Measurements from ENCODE around the gene CALHM5. TPM values are rescaled to one million over a fixed set of nuclear protein-coding genes. Genes with fewer than 3 reads are reported as not detected.

The CALHM5 gene
- total RNA-seq, 1 donor from 2014 or later = not detected

- ChIA-PET CTCF (interaction anchor here (1.2 to 3.1 kb wide), 7 partner anchors 9 to 355 kb away, joined by 3 to 17 read pairs (median 4); partner anchors contain the start of gene TSPYL1), POLR2A (interaction anchor here (0.6 to 3.8 kb wide), 15 partner anchors 9 to 471 kb away, joined by 3 to 50 read pairs (median 6); partner anchors contain the start of genes CALHM6, KPNA5, NT5DC1 and RSPH4A)
- intact Hi-C loops (cut with micrococcal nuclease) = loop anchor here (1.0 to 5.0 kb wide), 10 partner anchors 45 to 1031 kb away; partner anchors contain the start of genes DSE, GOPC, KPNA5 and NT5DC1
- H3K4me3 Mint-ChIP-seq = peak overlapping the region; percentile 95
- H3K27me3 Mint-ChIP-seq = no peaks in the 10 kb centered on the region
- no peak for TF ChIP-seq CTCF (IDR thresholded peaks at IDR 0.05)
- no peak for DNase-seq
- H3K27ac Mint-ChIP-seq = peak overlapping the region; percentile 94
- H3K4me1 Mint-ChIP-seq = peaks cover 51% of the 10 kb centered on the region
- peaks cover 37% of the 10 kb centered on the region for H3K36me3 Mint-ChIP-seq (ENCODE audit: low read depth)
- ATAC-seq (ENCODE audit: low read depth) = no peak
- no peaks in the 10 kb centered on the region for H3K9me3 Mint-ChIP-seq
Measured at GRCh38 chr6:116571683-116572000, 60.2 kb downstream of the CALHM5 start.

DNA sequence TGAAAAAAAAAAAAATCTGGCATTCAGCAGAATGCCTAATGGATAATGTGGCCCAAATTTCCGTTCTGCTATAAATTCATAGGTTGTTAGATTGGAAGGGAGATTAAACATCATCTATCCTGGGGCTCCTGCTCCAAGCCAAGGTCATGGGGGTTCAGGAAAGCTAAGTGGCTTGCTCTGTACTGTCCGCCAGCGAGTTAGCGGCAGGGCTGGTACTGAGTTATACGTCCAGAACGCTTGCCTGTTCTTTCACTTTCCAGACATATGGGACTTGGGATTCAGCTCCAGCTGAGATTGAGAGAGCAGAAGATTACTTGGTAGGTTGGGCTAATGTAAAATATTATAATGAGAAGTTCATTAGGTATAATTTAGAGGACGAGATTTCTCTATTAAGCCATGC lies 60.7 kb downstream of the CALHM5 start:
- intact Hi-C loops (cut with micrococcal nuclease) = loop anchor here (5.0 kb wide), 3 partner anchors 200 to 1030 kb away; partner anchors contain the start of genes DSE, GOPC and NT5DC1
- ChIA-PET POLR2A (interaction anchor here (0.7 to 3.8 kb wide), 6 partner anchors 44 to 318 kb away, joined by 3 to 50 read pairs (median 10); partner anchors contain the start of genes RSPH4A, TSPYL1 and TSPYL4), CTCF (interaction anchor here (0.9 to 3.1 kb wide), 7 partner anchors 9 to 355 kb away, joined by 3 to 17 read pairs (median 5); partner anchors contain the start of gene TSPYL1)
- Mint-ChIP-seq H3K27ac (peak overlapping the region; percentile 94), H3K36me3 (ENCODE audit: low read depth) (peaks cover 43% of the 10 kb centered on the region), H3K27me3 (no peaks in the 10 kb centered on the region), H3K4me1 (peaks cover 51% of the 10 kb centered on the region), H3K9me3 (no peaks in the 10 kb centered on the region), H3K4me3 (peak overlapping the region; percentile 95)
- DNase-seq (no peak), ATAC-seq (ENCODE audit: low read depth) (no peak)
- TF ChIP-seq CTCF (IDR thresholded peaks at IDR 0.05) = no peak

Other genes with a start within 250 kb of the CALHM5 start
- gene TSPYL1, start 231.7 kb upstream of the CALHM5 start, total RNA-seq = 67.4 and 68.4 TPM in 2 replicates
- gene DSE, start 140.7 kb upstream of the CALHM5 start, total RNA-seq = 22.2 and 23.4 TPM in 2 replicates
- gene CALHM6, start 50.3 kb upstream of the CALHM5 start, total RNA-seq = 15.0 and 16.5 TPM in 2 replicates
- not detected in 2 replicates for gene TRAPPC3L, start 34.0 kb downstream of the CALHM5 start, total RNA-seq
- not detected in 2 replicates for gene CALHM4, start 42.1 kb downstream of the CALHM5 start, total RNA-seq
- gene RWDD1, start 59.9 kb downstream of the CALHM5 start, total RNA-seq = 30.9 and 33.8 TPM in 2 replicates
- 0.39 and 0.40 TPM in 2 replicates for gene RSPH4A, start 104.8 kb downstream of the CALHM5 start, total RNA-seq
- 22.0 and 25.9 TPM in 2 replicates for gene ZUP1, start 157.1 kb downstream of the CALHM5 start, total RNA-seq
- 25.0 and 29.9 TPM in 2 replicates for gene KPNA5, start 169.6 kb downstream of the CALHM5 start, total RNA-seq

Measured in activated B cell treated with CpG ODN at 0.5 μM for 24 hours (primary cell).